HEK293T (cell line): ENCODE data around the gene ZNF740.

ENCODE experiments used
- ARNT ChIP-seq: fragments of 450-650 bp; IDR thresholded peaks from 2 replicates; pipeline ENCODE4 v1.6.1; 2017; ENCODE audit warnings: mild to moderate bottlenecking
- CTBP1 ChIP-seq: fragments of 450-650 bp; IDR thresholded peaks from 2 replicates; pipeline ENCODE4 v1.6.1; 2016; ENCODE audit warnings: borderline replicate concordance
- ELF4 ChIP-seq: fragments of 450-650 bp; IDR thresholded peaks from 2 replicates; pipeline ENCODE4 v1.6.1; 2017; ENCODE audit warnings: antibody characterized with exemption
- FOXA1 ChIP-seq: fragments of 450-650 bp; IDR thresholded peaks from 2 replicates; pipeline ENCODE4 v1.6.1; 2016; ENCODE audit warnings: mild to moderate bottlenecking
- TARDBP ChIP-seq: fragments of 450-650 bp; IDR thresholded peaks from 2 replicates; pipeline ENCODE4 v1.6.1; 2016

DNA sequence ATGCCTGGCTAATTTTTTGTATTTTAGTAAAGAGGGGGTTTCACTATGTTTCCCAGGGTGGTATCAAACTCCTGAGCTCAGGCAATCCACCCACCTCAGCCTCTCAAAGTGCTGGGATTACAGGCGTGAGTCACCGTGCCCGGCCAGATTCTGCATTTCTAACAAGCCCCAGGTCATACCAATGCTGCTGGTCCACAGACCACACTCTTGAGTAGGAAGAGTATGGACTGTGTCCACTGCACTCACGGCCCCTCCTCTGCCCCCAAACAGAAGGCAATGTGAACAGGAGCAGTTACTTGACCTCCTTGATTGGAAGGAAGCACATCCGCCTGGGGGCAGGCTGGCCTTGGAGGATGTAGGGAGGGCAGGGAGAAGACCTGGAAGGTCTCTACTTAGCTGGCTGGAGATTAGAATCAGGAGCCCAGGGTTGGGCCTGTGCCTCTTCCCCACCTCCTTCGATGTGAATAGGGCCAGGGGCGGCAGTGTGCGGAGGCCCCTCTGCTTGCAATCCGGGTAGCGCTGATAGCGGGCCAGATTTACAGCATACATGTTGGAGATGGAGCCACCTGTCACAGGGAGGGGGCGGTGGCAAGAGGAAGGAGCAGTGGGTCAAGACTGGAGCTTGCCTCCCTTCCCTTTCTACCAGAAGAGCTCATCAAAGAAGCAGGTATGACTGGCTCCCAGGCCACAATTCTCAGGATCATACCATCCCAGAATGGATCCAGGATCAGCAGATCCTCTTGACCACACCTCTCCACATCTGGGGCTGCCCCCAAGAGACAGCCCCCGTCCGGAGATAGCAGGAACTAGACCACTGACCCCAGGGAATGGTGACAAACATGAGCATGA lies 9.4 kb upstream of the ZNF740 start:
- no peak for TF ChIP-seq CTBP1
- TF ChIP-seq FOXA1, result no peak
- TF ChIP-seq ARNT, result no peak
- TF ChIP-seq ELF4, result no peak
- TF ChIP-seq TARDBP, result no peak
